Measurements from ENCODE around the gene NHS. TPM values are rescaled to one million over a fixed set of nuclear protein-coding genes. Genes with fewer than 3 reads are reported as not detected.

The NHS gene
- polyA plus RNA-seq, 1 donor (not counting 4 experiments of a cell fraction or from before 2014, with no cell fraction given) = 5.4 TPM

DNA sequence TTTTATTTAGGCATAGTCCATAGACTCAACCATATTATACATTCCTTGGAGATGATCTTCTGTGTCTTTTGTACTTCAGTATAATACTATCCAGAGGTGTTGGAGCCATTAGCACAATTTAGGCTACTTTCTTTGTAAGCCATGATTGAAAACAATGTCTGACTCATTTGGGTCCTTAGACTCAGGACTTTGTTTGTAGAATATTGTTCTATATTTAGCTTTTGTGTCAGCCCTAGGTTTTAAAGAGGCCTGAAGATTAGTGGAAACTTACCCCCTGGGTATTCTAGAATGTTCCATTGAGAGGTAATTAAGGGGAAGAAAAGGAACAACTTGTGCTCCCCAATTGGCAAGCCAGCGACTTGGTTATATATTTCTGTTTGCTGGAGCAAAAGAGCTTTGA is 217.1 kb downstream of the NHS start:
- H3K4me3 ChIP-seq (ENCODE audit: control insufficient read depth in 2 of 3, extremely low read depth in 1 of 3, insufficient read depth in 2 of 3, low read depth in 1 of 3, low read length in 3 of 3) = no peak overlapping the region

DNA sequence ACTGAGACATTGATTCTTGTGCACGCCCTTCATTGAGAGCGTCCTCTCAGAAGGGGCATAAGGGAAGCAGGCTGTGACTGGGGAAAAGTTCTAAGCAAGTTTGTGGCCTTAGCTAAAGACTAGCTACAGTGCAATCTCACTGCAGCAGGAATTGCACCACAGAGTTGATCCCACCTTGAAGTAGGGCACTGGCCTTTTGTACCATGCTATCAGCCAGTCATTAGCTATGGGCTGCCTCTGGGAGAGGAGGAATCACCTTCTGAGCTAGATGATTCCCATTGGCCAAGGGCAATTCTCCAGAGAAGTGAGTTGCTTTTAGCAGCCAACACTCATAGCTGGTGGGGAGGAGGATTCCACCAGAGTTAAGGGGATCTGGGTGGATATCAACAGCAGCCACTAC is 219.7 kb downstream of the NHS start:
- Histone ChIP-seq H3K4me1 (ENCODE audit: control insufficient read depth, extremely low read depth, insufficient read depth, low read length) (peaks cover 46% of the 10 kb centered on the region), H3K9me3 (ENCODE audit: control insufficient read depth, low read depth, low read length) (no peaks in the 10 kb centered on the region), H3K27me3 (ENCODE audit: control insufficient read depth, extremely low read depth, insufficient read depth, low read length) (no peaks in the 10 kb centered on the region), H3K9ac (ENCODE audit: control insufficient read depth, extremely low read depth, insufficient read depth, low read length) (no peak overlapping the region), H3K4me3 (ENCODE audit: control insufficient read depth in 2 of 3, extremely low read depth in 1 of 3, insufficient read depth in 2 of 3, low read depth in 1 of 3, low read length in 3 of 3) (no peak overlapping the region), H3K4me2 (ENCODE audit: control insufficient read depth, extremely low read depth, insufficient read depth, low read depth, low read length) (peak overlapping the region; percentile 54), H3K27ac (ENCODE audit: control insufficient read depth, insufficient read depth, low read length) (no peak overlapping the region), H3K36me3 (ENCODE audit: control insufficient read depth in 2 of 2, extremely low read depth in 1 of 2, insufficient read depth in 2 of 2, low read length in 2 of 2) (no peaks in the 10 kb centered on the region), H3K9me1 (ENCODE audit: control insufficient read depth, extremely low read depth, insufficient read depth, low read length) (no peaks in the 10 kb centered on the region), H4K20me1 (ENCODE audit: control insufficient read depth, extremely low read depth, insufficient read depth, low read length) (no peaks in the 10 kb centered on the region), H2AFZ (ENCODE audit: control insufficient read depth, low read length) (no peak overlapping the region), H3K79me2 (ENCODE audit: control insufficient read depth, insufficient read depth, low read length) (peaks cover 2% of the 10 kb centered on the region)
- DNase-seq (ENCODE audit: low read depth, low spot score) (no peak), FAIRE-seq (no peak)
- dilution Hi-C loops (cut with MboI; ENCODE audit: extremely low pct_ligation_motif_present, low sequenced_read_pairs) = no loop called here
- TF ChIP-seq EZH2 (IDR thresholded peaks at IDR 0.05; ENCODE audit: low read length) (no peak), CTCF (optimal IDR thresholded peaks at IDR 0.05 in 1 of 3, IDR thresholded peaks at IDR 0.05 in 1 of 3, conservative IDR thresholded peaks at IDR 0.05 in 1 of 3; ENCODE audit: extremely low read depth in 1 of 3, insufficient read depth in 2 of 3, low read length in 3 of 3) (no peak)

More for the DNA sequence above, 217.1 kb downstream of the NHS start:
- Histone ChIP-seq H3K79me2 (ENCODE audit: control insufficient read depth, insufficient read depth, low read length) (peaks cover 4% of the 10 kb centered on the region), H2AFZ (ENCODE audit: control insufficient read depth, low read length) (no peak overlapping the region), H3K4me2 (ENCODE audit: control insufficient read depth, extremely low read depth, insufficient read depth, low read depth, low read length) (peak overlapping the region; percentile 71), H3K9ac (ENCODE audit: control insufficient read depth, extremely low read depth, insufficient read depth, low read length) (no peak overlapping the region), H3K4me1 (ENCODE audit: control insufficient read depth, extremely low read depth, insufficient read depth, low read length) (peaks cover 43% of the 10 kb centered on the region), H3K9me1 (ENCODE audit: control insufficient read depth, extremely low read depth, insufficient read depth, low read length) (no peaks in the 10 kb centered on the region), H3K27me3 (ENCODE audit: control insufficient read depth, extremely low read depth, insufficient read depth, low read length) (no peaks in the 10 kb centered on the region), H3K9me3 (ENCODE audit: control insufficient read depth, low read depth, low read length) (no peaks in the 10 kb centered on the region), H4K20me1 (ENCODE audit: control insufficient read depth, extremely low read depth, insufficient read depth, low read length) (no peaks in the 10 kb centered on the region), H3K36me3 (ENCODE audit: control insufficient read depth in 2 of 2, extremely low read depth in 1 of 2, insufficient read depth in 2 of 2, low read length in 2 of 2) (no peaks in the 10 kb centered on the region), H3K27ac (ENCODE audit: control insufficient read depth, insufficient read depth, low read length) (peak overlapping the region; percentile 51)
- TF ChIP-seq EZH2 (IDR thresholded peaks at IDR 0.05; ENCODE audit: low read length) = no peak
- TF ChIP-seq CTCF (optimal IDR thresholded peaks at IDR 0.05 in 1 of 3, IDR thresholded peaks at IDR 0.05 in 1 of 3, conservative IDR thresholded peaks at IDR 0.05 in 1 of 3; ENCODE audit: extremely low read depth in 1 of 3, insufficient read depth in 2 of 3, low read length in 3 of 3) = no peak
- FAIRE-seq (no peak), DNase-seq (ENCODE audit: low read depth, low spot score) (no peak)
- dilution Hi-C loops (cut with MboI; ENCODE audit: extremely low pct_ligation_motif_present, low sequenced_read_pairs) = no loop called here
